Thymus (tissue), 11 donors: Measurements from ENCODE around the gene FGF14. TPM values are rescaled to one million over a fixed set of nuclear protein-coding genes. Genes with fewer than 3 reads are reported as not detected.

Source experiments
- DNase-seq, 9 donors: peaks; one replicate each; pipeline ENCODE4 v3.0.0-alpha.2; 2013; ENCODE audit warnings: low spot score in 9 of 9, low read depth in 6 of 9, missing footprints in 1 of 9
- H3K27ac ChIP-seq, 2 donors: one replicate each; pipeline ENCODE4 v1.5.1; 2013; ENCODE audit warnings: control low read depth in 1 of 2, low read depth in 1 of 2, low read length in 1 of 2, mild to moderate bottlenecking in 1 of 2, moderate library complexity in 1 of 2
- H3K27me3 ChIP-seq, 2 donors: one replicate each; pipeline ENCODE4 v1.5.1; 2013; ENCODE audit warnings: low read length in 1 of 2; ENCODE audit not compliant: control insufficient read depth in 2 of 2, insufficient read depth in 1 of 2
- H3K36me3 ChIP-seq, 2 donors: one replicate each; pipeline ENCODE4 v1.5.1; 2013; ENCODE audit warnings: low read length in 1 of 2, mild to moderate bottlenecking in 1 of 2, moderate library complexity in 1 of 2; ENCODE audit not compliant: control insufficient read depth in 2 of 2, insufficient read depth in 2 of 2
- H3K4me1 ChIP-seq, 2 donors: one replicate each; pipeline ENCODE4 v1.5.1; 2013; ENCODE audit warnings: low read length in 2 of 2; ENCODE audit not compliant: control insufficient read depth in 2 of 2, insufficient read depth in 2 of 2
- H3K4me3 ChIP-seq, 2 donors: one replicate each; pipeline ENCODE4 v1.5.1; 2013; ENCODE audit warnings: low read length in 2 of 2, control low read depth in 1 of 2, mild to moderate bottlenecking in 1 of 2
- H3K9me3 ChIP-seq, 2 donors: one replicate each; pipeline ENCODE4 v1.5.1; 2013; ENCODE audit warnings: low read length in 1 of 2, mild to moderate bottlenecking in 1 of 2; ENCODE audit not compliant: control insufficient read depth in 2 of 2, insufficient read depth in 1 of 2
- WGBS: extraction: QIAGEN DNeasy Blood & Tissue Kit; methylation state at CpG from one replicate; pipeline ENCODE4 v1.1.7; 2013; 5-methylcytosine and 5-hydroxymethylcytosine counted together
- polyA plus RNA-seq: library from polyadenylated mRNA; stranded (reverse); fragments of 200-250 nt; gene quantifications from one replicate; pipeline ENCODE4 v1.2.3, GENCODE V29; 2013
- total RNA-seq: library from RNA; stranded (reverse); fragments of 120-200 nt; gene quantifications from one replicate; pipeline ENCODE4 v1.2.4, GENCODE V29; 2013
- donor health status: healthy.

The FGF14 gene
- total and polyA plus RNA-seq, 2 donors, result 0.05 to 0.14 TPM

DNA sequence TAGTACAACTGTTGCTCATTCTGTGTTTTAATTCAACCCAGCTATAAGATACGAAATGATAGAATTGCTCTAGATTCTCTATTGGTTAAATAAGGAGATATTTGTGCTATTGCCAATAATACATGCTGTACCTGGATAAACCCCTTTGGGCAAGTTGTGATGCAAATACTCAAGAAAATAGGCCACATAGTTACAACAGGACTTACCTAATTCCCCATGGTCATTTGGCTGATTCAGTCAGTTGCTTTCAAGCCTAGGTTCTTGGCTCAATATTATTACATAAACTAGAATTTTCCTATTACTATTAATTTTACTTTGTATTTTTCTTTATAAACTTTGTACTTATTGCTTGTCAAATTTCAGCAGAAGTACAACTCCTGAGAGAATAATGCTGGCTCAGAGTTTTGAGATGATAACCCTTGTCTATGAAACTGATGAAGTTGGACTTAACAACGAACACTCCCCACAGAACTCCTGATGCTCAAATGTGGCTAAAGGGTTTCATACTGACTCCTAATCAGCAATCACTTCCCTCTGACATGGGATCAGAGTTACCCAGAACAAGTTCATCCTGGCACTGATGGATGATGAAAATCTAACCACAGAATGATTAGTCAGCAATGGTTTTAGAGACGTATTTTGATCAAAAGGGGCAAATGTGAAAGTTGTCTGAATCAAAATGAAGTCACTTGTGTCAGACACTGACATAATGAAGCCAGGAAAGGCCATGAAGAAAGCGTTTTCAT lies 728.3 kb downstream of the FGF14 start:
- WGBS, result 71% methylated on average over 4 of the region's 4 CpGs
- Histone ChIP-seq H3K4me3 (no peak overlapping the region), H3K4me1 (no peaks in the 10 kb centered on the region), H3K9me3 (no peaks in the 10 kb centered on the region), H3K27me3 (no peaks in the 10 kb centered on the region), H3K36me3 (no peaks in the 10 kb centered on the region), H3K27ac (no peak overlapping the region)
- no peak for DNase-seq

DNA sequence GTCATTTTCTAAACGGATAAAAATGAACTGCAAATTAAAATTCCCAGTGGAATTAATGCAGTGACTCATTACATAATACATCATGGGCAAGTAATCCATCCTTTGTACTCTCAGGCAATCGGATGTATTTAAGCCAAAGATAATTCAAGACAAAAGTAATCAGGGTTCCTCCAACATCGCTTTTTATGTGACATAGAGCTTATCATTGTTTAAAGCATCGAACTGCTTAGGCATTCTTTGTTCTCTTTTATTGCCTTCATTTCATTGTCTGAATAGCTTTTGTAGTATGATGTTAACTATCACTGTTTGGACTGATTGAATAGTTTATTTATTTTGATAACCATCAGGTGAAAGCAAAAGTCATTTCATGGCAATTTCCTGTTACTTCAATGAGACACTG lies 740.0 kb downstream of the FGF14 start:
- Histone ChIP-seq H3K27me3 (no peaks in the 10 kb centered on the region), H3K27ac (no peak overlapping the region), H3K4me1 (no peaks in the 10 kb centered on the region), H3K36me3 (no peaks in the 10 kb centered on the region), H3K9me3 (no peaks in the 10 kb centered on the region), H3K4me3 (no peak overlapping the region)
- DNase-seq, result no peak
- WGBS, result 80% methylated on average over 4 of the region's 4 CpGs

Other genes with a start within 250 kb of the FGF14 start
- gene TPP2, start 194.9 kb upstream of the FGF14 start, total RNA-seq, result 47.4 TPM
- gene TPP2, start 194.9 kb upstream of the FGF14 start, polyA plus RNA-seq, result 43.4 TPM